Panc1 (cell line): ENCODE measurements around the gene OR3A2.

Experiments used
- POLR2AphosphoS5 ChIP-seq: IDR thresholded peaks from 2 replicates; pipeline ENCODE4 v1.6.1; 2012; ENCODE audit warnings: mild to moderate bottlenecking, low read depth, low read length, moderate library complexity
- SIN3A ChIP-seq: IDR thresholded peaks from 2 replicates; pipeline ENCODE4 v1.6.1; 2012; ENCODE audit warnings: low read depth, mild to moderate bottlenecking, low read length, moderate library complexity, borderline replicate concordance; ENCODE audit not compliant: insufficient read depth
- TCF7L2 ChIP-seq: IDR thresholded peaks from 2 replicates; pipeline ENCODE4 v1.6.1; 2011; ENCODE audit warnings: mild to moderate bottlenecking, low read depth, low read length, inconsistent platforms
- TF ChIP-seq, protein P1 (sequence below): fragments of 450-650 bp; IDR thresholded peaks from 2 replicates; pipeline ENCODE4 v1.5.1; 2017; ENCODE audit warnings: mild to moderate bottlenecking
- TF ChIP-seq, protein P2 (sequence below), 2 experiments: IDR thresholded peaks; 2 replicates each; pipeline ENCODE4 v1.6.1; 2011 to 2012; ENCODE audit warnings: low read depth in 2 of 2, control low read depth in 1 of 2, low read length in 1 of 2, mild to moderate bottlenecking in 1 of 2, moderate library complexity in 1 of 2; ENCODE audit not compliant: insufficient read depth in 1 of 2

DNA sequence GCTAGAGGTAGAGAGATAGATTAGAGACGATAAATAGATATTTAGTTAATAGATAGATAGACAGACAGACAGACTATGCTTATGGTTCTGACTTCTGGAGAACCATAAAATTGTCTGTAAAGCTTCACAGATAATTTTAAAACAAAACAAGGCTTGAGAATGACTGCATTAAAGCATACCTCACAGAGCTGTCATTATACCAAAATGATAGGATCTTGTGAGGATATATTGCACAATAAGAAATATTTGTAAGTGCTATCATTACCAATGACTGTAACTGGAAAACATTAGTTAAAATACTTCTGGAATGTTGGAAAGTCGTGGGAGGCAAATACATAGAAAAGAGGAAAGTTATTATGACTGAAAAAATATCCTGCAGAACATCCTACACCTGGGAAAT is 15.7 kb upstream of the OR3A2 start:
- TF ChIP-seq, protein P1, sequence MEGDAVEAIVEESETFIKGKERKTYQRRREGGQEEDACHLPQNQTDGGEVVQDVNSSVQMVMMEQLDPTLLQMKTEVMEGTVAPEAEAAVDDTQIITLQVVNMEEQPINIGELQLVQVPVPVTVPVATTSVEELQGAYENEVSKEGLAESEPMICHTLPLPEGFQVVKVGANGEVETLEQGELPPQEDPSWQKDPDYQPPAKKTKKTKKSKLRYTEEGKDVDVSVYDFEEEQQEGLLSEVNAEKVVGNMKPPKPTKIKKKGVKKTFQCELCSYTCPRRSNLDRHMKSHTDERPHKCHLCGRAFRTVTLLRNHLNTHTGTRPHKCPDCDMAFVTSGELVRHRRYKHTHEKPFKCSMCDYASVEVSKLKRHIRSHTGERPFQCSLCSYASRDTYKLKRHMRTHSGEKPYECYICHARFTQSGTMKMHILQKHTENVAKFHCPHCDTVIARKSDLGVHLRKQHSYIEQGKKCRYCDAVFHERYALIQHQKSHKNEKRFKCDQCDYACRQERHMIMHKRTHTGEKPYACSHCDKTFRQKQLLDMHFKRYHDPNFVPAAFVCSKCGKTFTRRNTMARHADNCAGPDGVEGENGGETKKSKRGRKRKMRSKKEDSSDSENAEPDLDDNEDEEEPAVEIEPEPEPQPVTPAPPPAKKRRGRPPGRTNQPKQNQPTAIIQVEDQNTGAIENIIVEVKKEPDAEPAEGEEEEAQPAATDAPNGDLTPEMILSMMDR = no peak
- TF ChIP-seq, protein P2, sequence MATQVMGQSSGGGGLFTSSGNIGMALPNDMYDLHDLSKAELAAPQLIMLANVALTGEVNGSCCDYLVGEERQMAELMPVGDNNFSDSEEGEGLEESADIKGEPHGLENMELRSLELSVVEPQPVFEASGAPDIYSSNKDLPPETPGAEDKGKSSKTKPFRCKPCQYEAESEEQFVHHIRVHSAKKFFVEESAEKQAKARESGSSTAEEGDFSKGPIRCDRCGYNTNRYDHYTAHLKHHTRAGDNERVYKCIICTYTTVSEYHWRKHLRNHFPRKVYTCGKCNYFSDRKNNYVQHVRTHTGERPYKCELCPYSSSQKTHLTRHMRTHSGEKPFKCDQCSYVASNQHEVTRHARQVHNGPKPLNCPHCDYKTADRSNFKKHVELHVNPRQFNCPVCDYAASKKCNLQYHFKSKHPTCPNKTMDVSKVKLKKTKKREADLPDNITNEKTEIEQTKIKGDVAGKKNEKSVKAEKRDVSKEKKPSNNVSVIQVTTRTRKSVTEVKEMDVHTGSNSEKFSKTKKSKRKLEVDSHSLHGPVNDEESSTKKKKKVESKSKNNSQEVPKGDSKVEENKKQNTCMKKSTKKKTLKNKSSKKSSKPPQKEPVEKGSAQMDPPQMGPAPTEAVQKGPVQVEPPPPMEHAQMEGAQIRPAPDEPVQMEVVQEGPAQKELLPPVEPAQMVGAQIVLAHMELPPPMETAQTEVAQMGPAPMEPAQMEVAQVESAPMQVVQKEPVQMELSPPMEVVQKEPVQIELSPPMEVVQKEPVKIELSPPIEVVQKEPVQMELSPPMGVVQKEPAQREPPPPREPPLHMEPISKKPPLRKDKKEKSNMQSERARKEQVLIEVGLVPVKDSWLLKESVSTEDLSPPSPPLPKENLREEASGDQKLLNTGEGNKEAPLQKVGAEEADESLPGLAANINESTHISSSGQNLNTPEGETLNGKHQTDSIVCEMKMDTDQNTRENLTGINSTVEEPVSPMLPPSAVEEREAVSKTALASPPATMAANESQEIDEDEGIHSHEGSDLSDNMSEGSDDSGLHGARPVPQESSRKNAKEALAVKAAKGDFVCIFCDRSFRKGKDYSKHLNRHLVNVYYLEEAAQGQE (IDR thresholded peaks at IDR 0.05; ENCODE audit: insufficient read depth in 1 of 2, low read depth in 2 of 2, low read length in 1 of 2) = no peak
- TF ChIP-seq POLR2AphosphoS5 (no peak), TCF7L2 (no peak), SIN3A (no peak)
